DMS153 treated with DMSO at 0.1 percent for 48 hours (cell line): Measurements from ENCODE around the gene OSBPL6.
"Not testable (repeated sequence)": the region's sequence is repeated elsewhere in the genome, so short reads cannot be mapped to it uniquely, and the experiment has no call there.

Experiments
- DNase-seq: peaks from one replicate; lab custom pipeline; 2025; ENCODE audit not compliant: unreplicated experiment; lab: John Stamatoyannopoulos, UW

OSBPL6 gene

DNA sequence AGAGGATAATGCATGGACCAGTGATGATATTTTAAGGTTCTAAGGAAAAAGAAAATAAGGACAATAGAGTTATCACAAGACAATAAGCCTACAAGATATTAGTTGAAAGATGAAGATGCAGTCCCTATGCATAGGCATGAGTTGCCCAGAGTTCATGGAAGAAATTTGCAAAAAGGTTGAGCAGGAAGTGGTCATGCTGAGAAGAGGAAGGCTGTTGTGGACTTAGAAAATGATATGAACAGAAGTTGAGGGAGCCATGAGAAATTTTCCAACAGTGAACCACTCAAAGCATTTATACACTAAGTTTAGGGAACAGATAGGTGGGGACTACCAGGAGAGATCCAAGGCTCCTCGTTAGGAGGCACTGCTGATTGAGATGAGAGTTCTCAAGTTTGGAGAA is 3.5 kb downstream of the OSBPL6 start:
- DNase-seq, result no peak

GRCh38 chr2:178198441-178198840 is 4.1 kb downstream of the OSBPL6 start:
- not testable (repeated sequence) for DNase-seq

- no peak for DNase-seq
Measured at GRCh38 chr2:178199334-178199733, 5.0 kb downstream of the OSBPL6 start.

DNA sequence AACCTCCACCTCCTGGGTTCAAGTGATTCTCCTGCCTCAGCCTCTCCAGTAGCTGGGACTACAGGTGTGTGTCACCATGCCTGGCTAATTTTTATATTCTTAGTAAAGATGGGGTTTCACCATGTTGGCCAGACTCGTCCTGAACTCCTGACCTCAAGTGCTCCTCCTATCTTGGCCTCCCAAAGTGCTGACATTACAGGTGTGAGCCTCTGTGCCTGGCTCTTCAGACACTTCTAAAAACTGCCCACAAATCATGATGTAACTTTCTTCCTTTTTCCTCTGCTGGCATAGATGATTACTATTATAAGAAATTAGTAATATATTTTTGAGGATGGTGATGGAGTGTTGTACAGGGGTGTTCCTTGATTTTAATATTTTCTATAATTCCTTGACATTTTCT is 6.0 kb downstream of the OSBPL6 start:
- DNase-seq, result no peak

DNA sequence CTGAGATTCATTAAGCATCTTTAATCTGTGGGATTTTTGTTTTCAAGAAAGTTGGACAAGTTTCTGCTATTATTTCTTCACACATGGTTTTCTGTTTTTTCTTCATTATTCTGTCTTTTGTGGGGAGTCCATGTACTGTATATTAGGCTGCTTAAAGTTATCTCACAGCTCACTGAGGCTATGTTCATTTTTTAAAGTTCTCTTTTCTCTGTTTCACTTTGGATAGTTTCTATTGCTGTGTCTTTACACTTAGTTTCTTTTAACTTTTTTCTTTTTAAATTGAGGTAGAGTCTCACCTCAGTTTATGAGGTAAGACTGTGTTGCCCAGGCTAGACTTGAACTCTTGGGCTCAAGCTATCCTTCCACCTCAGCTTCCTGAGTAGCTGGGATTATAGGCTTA is 8.6 kb downstream of the OSBPL6 start:
- no peak for DNase-seq

GRCh38 chr2:178204977-178205376 is 10.7 kb downstream of the OSBPL6 start:
- DNase-seq, result no peak

GRCh38 chr2:178205853-178206521 is 11.7 kb downstream of the OSBPL6 start:
- DNase-seq, result no peak

GRCh38 chr2:178208336-178208735 is 14.0 kb downstream of the OSBPL6 start:
- no peak for DNase-seq

- DNase-seq, result no peak
Measured at GRCh38 chr2:178208817-178209216, 14.5 kb downstream of the OSBPL6 start.

- no peak for DNase-seq
Measured at GRCh38 chr2:178211460-178211859, 17.1 kb downstream of the OSBPL6 start.

- no peak for DNase-seq
Measured at GRCh38 chr2:178211943-178212342, 17.6 kb downstream of the OSBPL6 start.

GRCh38 chr2:178213991-178214390 is 19.7 kb downstream of the OSBPL6 start:
- DNase-seq, result no peak

DNA sequence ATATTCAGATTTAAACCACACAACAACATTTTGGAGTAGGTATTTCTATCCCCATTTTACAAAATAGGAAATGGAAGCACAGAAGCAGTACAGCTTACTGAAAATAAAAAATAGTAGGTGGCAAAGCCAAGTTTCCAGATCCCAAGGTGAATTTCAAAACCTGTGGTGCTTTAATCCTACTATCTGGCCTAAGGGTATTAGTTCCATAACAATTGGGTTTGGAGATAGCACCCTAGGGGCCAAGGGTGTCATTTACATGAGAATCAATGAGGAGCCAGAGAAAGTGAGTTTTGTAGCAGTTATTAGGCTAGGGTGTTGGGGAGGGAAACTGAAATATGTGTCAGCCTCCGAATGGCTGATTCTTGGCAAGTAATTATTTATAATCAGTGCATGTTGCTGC is 24.9 kb downstream of the OSBPL6 start:
- DNase-seq, result no peak

- DNase-seq, result no peak
Measured at GRCh38 chr2:178220814-178221213, 26.5 kb downstream of the OSBPL6 start.

- no peak for DNase-seq
Measured at GRCh38 chr2:178221556-178221955, 27.2 kb downstream of the OSBPL6 start.

- no peak for DNase-seq
Measured at GRCh38 chr2:178223806-178224205, 29.5 kb downstream of the OSBPL6 start.

DNA sequence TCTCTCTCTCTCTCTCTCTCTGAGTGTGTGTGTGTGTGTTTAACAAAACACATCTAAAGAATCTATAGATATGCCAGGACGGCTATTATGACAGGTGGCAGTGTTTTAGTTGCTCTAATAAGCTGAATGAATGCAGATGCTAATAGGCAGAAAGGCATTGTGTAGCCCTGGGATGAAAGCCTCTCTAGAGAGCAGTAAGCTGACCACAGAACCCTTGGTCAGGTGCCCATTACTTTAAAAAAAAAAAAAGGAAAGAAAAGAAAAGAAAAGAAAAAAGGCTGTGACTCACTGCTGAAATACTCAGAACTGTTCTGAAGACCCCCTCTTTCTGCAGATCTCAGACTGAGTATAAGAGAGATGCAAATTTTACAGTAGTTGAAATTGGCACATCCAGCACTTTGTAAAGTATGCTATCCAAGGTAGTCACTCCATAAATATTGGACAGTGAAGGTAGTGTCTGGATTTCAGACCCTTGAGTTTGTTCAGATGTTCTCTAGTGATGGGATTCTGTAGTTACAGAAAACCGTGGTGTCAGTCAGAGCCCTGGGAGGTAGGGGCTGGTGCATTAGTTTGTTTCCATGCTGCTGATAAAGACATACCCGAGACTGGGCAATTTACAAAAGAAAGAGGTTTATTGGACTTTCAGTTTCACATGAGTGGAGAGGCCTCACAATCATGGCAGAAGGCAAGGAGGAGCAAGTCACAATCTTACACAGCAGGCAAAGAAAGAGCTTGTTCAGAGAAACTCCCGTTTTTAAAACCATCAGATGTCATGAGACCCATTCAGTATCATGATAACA is 30.9 kb downstream of the OSBPL6 start:
- DNase-seq, result no peak

- no peak for DNase-seq
Measured at GRCh38 chr2:178227187-178227586, 32.9 kb downstream of the OSBPL6 start.

- no peak for DNase-seq
Measured at GRCh38 chr2:178229927-178230326, 35.6 kb downstream of the OSBPL6 start.

DNA sequence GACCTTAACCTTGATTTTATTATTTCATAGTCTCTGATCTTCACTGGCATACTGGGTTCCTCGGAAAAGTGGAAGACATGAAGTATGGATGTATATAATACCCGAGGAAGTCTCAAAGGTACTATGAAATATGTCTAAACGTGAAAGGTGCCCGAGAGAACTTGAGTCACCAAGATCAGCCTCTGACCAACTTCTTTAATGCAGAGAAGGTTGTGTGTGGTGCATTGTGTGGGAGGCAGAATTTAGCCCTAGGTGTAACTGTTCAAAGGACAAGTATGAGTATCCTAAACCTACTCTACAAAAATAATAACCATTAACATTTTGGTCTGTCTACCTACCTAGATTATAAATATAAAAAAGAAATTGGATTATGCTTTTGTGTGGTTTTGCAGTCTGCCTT is 36.1 kb downstream of the OSBPL6 start:
- no peak for DNase-seq

DNA sequence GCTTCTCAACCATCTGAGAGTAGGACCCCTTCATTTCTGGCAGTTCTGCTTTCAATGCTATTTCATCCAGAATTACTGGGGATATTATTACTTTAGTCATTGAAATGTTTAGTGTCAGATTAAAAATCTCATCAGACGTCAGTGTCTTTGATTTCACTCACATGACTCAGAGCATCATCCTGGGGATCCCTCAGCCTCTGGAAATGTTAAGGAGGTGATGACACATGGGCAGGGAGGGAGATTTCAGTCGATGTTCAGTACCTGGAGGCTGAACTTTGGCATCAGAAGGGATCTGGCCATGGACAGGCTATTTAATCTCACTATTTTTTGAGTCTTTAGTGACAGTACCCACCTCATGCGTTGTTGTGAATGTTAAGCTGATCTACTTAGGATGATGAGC is 39.1 kb downstream of the OSBPL6 start:
- DNase-seq, result no peak

- DNase-seq, result no peak
Measured at GRCh38 chr2:178234648-178235047, 40.3 kb downstream of the OSBPL6 start.
